IMR-90 (cell line): ENCODE results near the gene SLC50A1. TPM values are rescaled to one million over a fixed set of nuclear protein-coding genes. Genes with fewer than 3 reads are reported as not detected.

ENCODE experiments used
- ATAC-seq: fragments of 200-7000 bp; cut with Tn5 transposase; 2 replicates; pipeline ENCODE4 v1.9.1; 2020; ENCODE audit warnings: low read depth, mild to moderate bottlenecking, moderate library complexity
- BruUV-seq: library from RNA; stranded (reverse); fragments of 400-500 nt; replicated peaks from 2 replicates; lab custom pipeline; 2021; lab: Mats Ljungman, UMichigan
- CTCF ChIA-PET: fragments of 300-600 bp; formaldehyde crosslinking; extraction: SDS; loops from one replicate; lab custom pipeline; 2021; ENCODE audit warnings: antibody characterized with exemption; lab: Yijun Ruan, JAX
- POLR2A ChIA-PET: fragments of 300-600 bp; sonication (Branson Sonifier 250); formaldehyde crosslinking; loops from one replicate; lab custom pipeline; 2022; ENCODE audit warnings: antibody characterized with exemption; ENCODE audit not compliant: unreplicated experiment; lab: Charles Lee
- DNase-seq: peaks from one replicate; pipeline ENCODE4 v3.0.0; 2013
- H2AFZ ChIP-seq: replicated peaks from 2 replicates; pipeline ENCODE3; 2013; ENCODE audit warnings: low read length, mild to moderate bottlenecking; ENCODE audit not compliant: poor library complexity
- H2AK5ac ChIP-seq: 2 replicates; pipeline ENCODE4 v1.6.1; 2013; ENCODE audit warnings: low read depth, low read length, inconsistent platforms
- H2AK9ac ChIP-seq: replicated peaks from 2 replicates; pipeline ENCODE3; 2013; ENCODE audit warnings: mild to moderate bottlenecking, low read depth, low read length, moderate library complexity; ENCODE audit not compliant: poor library complexity
- H2BK120ac ChIP-seq: 2 replicates; pipeline ENCODE4 v1.6.1; 2013; ENCODE audit warnings: low read depth, low read length, inconsistent platforms
- H2BK15ac ChIP-seq: 3 replicates; pipeline ENCODE4 v1.6.1; 2013; ENCODE audit warnings: low read depth, low read length, inconsistent platforms
- H2BK20ac ChIP-seq: 2 replicates; pipeline ENCODE4 v1.6.1; 2013; ENCODE audit warnings: low read depth, mild to moderate bottlenecking, inconsistent platforms, low read length, moderate library complexity
- H2BK5ac ChIP-seq: 2 replicates; pipeline ENCODE4 v1.6.1; 2013; ENCODE audit warnings: mild to moderate bottlenecking, low read depth, low read length, inconsistent platforms; ENCODE audit not compliant: poor library complexity, severe bottlenecking
- H3K14ac ChIP-seq: replicated peaks from 2 replicates; pipeline ENCODE4 v1.6.1; 2013; ENCODE audit warnings: low read depth, low read length, inconsistent platforms
- H3K18ac ChIP-seq: 2 replicates; pipeline ENCODE4 v1.6.1; 2013; ENCODE audit warnings: low read depth, low read length, control low read depth
- H3K23ac ChIP-seq: 2 replicates; pipeline ENCODE4 v1.6.1; 2013; ENCODE audit warnings: low read depth, low read length, inconsistent platforms
- H3K27ac ChIP-seq: 2 replicates; pipeline ENCODE4 v1.5.1; 2013; ENCODE audit warnings: mild to moderate bottlenecking, control low read depth, low read length; ENCODE audit not compliant: insufficient read depth
- H3K27me3 ChIP-seq: 2 replicates; pipeline ENCODE4 v1.6.1; 2013; ENCODE audit warnings: low read length; ENCODE audit not compliant: control insufficient read depth, insufficient read depth
- H3K36me3 ChIP-seq: 2 replicates; pipeline ENCODE4 v1.6.1; 2013; ENCODE audit warnings: low read length, mixed read lengths; ENCODE audit not compliant: control insufficient read depth, insufficient read depth
- H3K4ac ChIP-seq: 2 replicates; pipeline ENCODE4 v1.6.1; 2013; ENCODE audit warnings: low read depth, low read length, inconsistent platforms
- H3K4me1 ChIP-seq: 2 replicates; pipeline ENCODE4 v1.6.1; 2013; ENCODE audit warnings: low read length, mixed read lengths; ENCODE audit not compliant: control insufficient read depth, insufficient read depth
- H3K4me2 ChIP-seq: 2 replicates; pipeline ENCODE4 v1.6.1; 2013; ENCODE audit warnings: low read depth, mild to moderate bottlenecking, control low read depth, low read length, moderate library complexity
- H3K4me3 ChIP-seq: 2 replicates; pipeline ENCODE4 v1.5.1; 2013; ENCODE audit warnings: low read depth, mild to moderate bottlenecking, control low read depth, low read length, moderate library complexity; ENCODE audit not compliant: insufficient read depth
- H3K56ac ChIP-seq: 2 replicates; pipeline ENCODE4 v1.6.1; 2013; ENCODE audit warnings: low read length, inconsistent platforms; ENCODE audit not compliant: insufficient read depth; ENCODE audit errors: extremely low read depth
- H3K79me1 ChIP-seq, 2 experiments: 2 replicates each; pipeline ENCODE4 v1.6.1; 2013; ENCODE audit warnings: low read length in 2 of 2, inconsistent platforms in 1 of 2, low read depth in 1 of 2
- H3K9ac ChIP-seq: 2 replicates; pipeline ENCODE4 v1.6.1; 2013; ENCODE audit warnings: low read depth, low read length, control low read depth
- H3K9me1 ChIP-seq: 2 replicates; pipeline ENCODE4 v1.6.1; 2013; ENCODE audit warnings: low read length, inconsistent platforms; ENCODE audit not compliant: insufficient read depth
- H3K9me3 ChIP-seq: 2 replicates; pipeline ENCODE4 v1.6.1; 2013; ENCODE audit warnings: low read length; ENCODE audit not compliant: control insufficient read depth, insufficient read depth
- H4K20me1 ChIP-seq: 2 replicates; pipeline ENCODE4 v1.6.1; 2013; ENCODE audit warnings: low read length, inconsistent platforms; ENCODE audit not compliant: insufficient read depth
- H4K5ac ChIP-seq: 2 replicates; pipeline ENCODE4 v1.6.1; 2013; ENCODE audit warnings: mild to moderate bottlenecking, low read depth, low read length, control low read depth
- H4K8ac ChIP-seq, 2 experiments: 2 replicates each; pipeline ENCODE4 v1.6.1; 2013; ENCODE audit warnings: low read depth in 2 of 2, low read length in 2 of 2, control low read depth in 1 of 2, inconsistent platforms in 1 of 2
- H4K91ac ChIP-seq: 2 replicates; pipeline ENCODE4 v1.6.1; 2013; ENCODE audit warnings: low read depth, low read length, inconsistent platforms; ENCODE audit not compliant: insufficient read depth
- USF2 ChIP-seq: fragments of 150-350 bp; IDR thresholded peaks from 2 replicates; pipeline ENCODE4 v1.6.1; 2017; ENCODE audit warnings: mild to moderate bottlenecking, antibody characterized with exemption, low read length, low read depth
- WGBS, 2 experiments: methylation state at CpG; one replicate each; pipeline versions ENCODE4 v1.1.5 to v1.1.7; 2013; ENCODE audit warnings: missing lambda C conversion rate in 2 of 2; ENCODE audit not compliant: insufficient read length in 1 of 2; ENCODE audit errors: extremely low coverage in 2 of 2; 5-methylcytosine and 5-hydroxymethylcytosine counted together
- dilution Hi-C: fragments of 300-500 bp; cut with HindIII; formaldehyde crosslinking; loops from one replicate; pipeline ENCODE4 v1.14.3; 2018; ENCODE audit warnings: low sequenced_read_pairs; ENCODE audit not compliant: unreplicated experiment
- in situ Hi-C: fragments of 300-500 bp; cut with MboI; formaldehyde crosslinking; loops from 3 replicates; pipeline ENCODE4 v1.14.3; 2019; ENCODE audit warnings: low sequenced_read_pairs, inconsistent platforms, mixed read lengths
- intact Hi-C: fragments of 100-400 bp; cut with micrococcal nuclease; formaldehyde crosslinking; loops from 2 replicates; pipeline ENCODE4 v1.10.0; 2022
- polyA plus RNA-seq, 3 experiments: library from polyadenylated mRNA; depleted of rRNA; stranded (reverse); fragments of >200 nt; gene quantifications; 2 replicates each; pipeline ENCODE4 v1.2.3, GENCODE V29; 2012; ENCODE audit warnings: low replicate concordance in 1 of 3
- total RNA-seq: library from RNA; depleted of rRNA; stranded (reverse); fragments of >200 nt; gene quantifications from 2 replicates; pipeline ENCODE4 v1.2.3, GENCODE V29; 2012

The SLC50A1 gene
- total and polyA plus RNA-seq, 2 of the 4 experiments (the other 2 are of a cell fraction): 20.6 to 20.8 TPM

- Histone ChIP-seq H3K79me1 (no peaks in the 10 kb centered on the region; a peak in 1 of 4 replicates), H3K4me3 (no peak overlapping the region), H3K27ac (no peak overlapping the region), H3K36me3 (no peaks in the 10 kb centered on the region), H3K9ac (no peak overlapping the region; the same call in 1 of the 2 replicates), H3K9me1 (peaks cover 8% of the 10 kb centered on the region), H3K56ac (no peak overlapping the region), H3K23ac (no peak overlapping the region), H2BK5ac (no peak overlapping the region), H3K27me3 (peaks cover 23% of the 10 kb centered on the region), H2BK15ac (no peak overlapping the region), H2BK20ac (no peak overlapping the region), H2BK120ac (no peak overlapping the region), H4K20me1 (no peaks in the 10 kb centered on the region; the same call in 1 of the 2 replicates), H4K8ac (no peak overlapping the region), H3K4me1 (peaks cover 5% of the 10 kb centered on the region; the same call in 1 of the 2 replicates), H3K9me3 (no peaks in the 10 kb centered on the region), H3K4me2 (no peak overlapping the region), H3K14ac (no peak overlapping the region), H4K91ac (no peak overlapping the region), H3K4ac (no peak overlapping the region), H3K18ac (no peak overlapping the region), H4K5ac (no peak overlapping the region), H2AFZ (no peak overlapping the region), H2AK5ac (no peak overlapping the region), H2AK9ac (no peak overlapping the region)
- ATAC-seq (no peak), DNase-seq (no peak)
- in situ Hi-C loops: no loop called here
- intact Hi-C loops: loop anchor here (10.0 kb wide), 1 partner anchor 612 kb away; no protein-coding TSS in a partner anchor
- ChIA-PET POLR2A (no interaction called here), CTCF (interaction anchor here (0.6 kb wide), 1 partner anchor 467 kb away, joined by 3 read pairs; no protein-coding TSS in a partner anchor)
- BruUV-seq: no TSS peak
- dilution Hi-C loops: no loop called here
- no CpG with 5 or more reads among the region's 8 CpGs for WGBS, 2 experiments
- TF ChIP-seq USF2: no peak
Measured at GRCh38 chr1:155086856-155087535, 48.7 kb upstream of the SLC50A1 start.
